ENCODE data around the gene CAT. TPM values are rescaled to one million over a fixed set of nuclear protein-coding genes. Genes with fewer than 3 reads are reported as not detected.
A peak's percentile ranks its signal among the peaks of the same experiment; 100 is the strongest.

CAT gene
- total and polyA plus RNA-seq, 9 of the 15 experiments (the other 6 are each of a cell fraction or from before 2014, with no cell fraction given), result 86.7 to 183 (median 114) TPM

- TF ChIP-seq ZNF778 (CRISPR knock-in tag; IDR thresholded peaks at IDR 0.05) (no peak), CC2D1A (IDR thresholded peaks at IDR 0.05) (no peak), MEF2D (tag; conservative IDR thresholded peaks at IDR 0.05; ENCODE audit: low read depth) (no peak), PCBP1 (IDR thresholded peaks at IDR 0.05; ENCODE audit: low read depth, low read length, poor library complexity, severe bottlenecking) (no peak), ZNF589 (CRISPR knock-in tag; IDR thresholded peaks at IDR 0.05; ENCODE audit: low read depth) (no peak), BHLHE40 (IDR thresholded peaks at IDR 0.05; ENCODE audit: low read length) (no peak), HDAC3 (IDR thresholded peaks at IDR 0.05; ENCODE audit: borderline replicate concordance, partially characterized antibody) (no peak), SRSF7 (optimal IDR thresholded peaks at IDR 0.05; ENCODE audit: low read depth, low read length) (no peak), AFF1 (IDR thresholded peaks at IDR 0.05; ENCODE audit: low read depth in 1 of 2, partially characterized antibody in 2 of 2) (no peak), HMGN3 (IDR thresholded peaks at IDR 0.05; ENCODE audit: borderline replicate concordance, extremely low read depth, insufficient read length, low read depth, low read length) (no peak), MTA3 (IDR thresholded peaks at IDR 0.05; ENCODE audit: borderline replicate concordance) (no peak), GTF2E2 (tag; IDR thresholded peaks at IDR 0.05) (no peak), ZFP91 (CRISPR knock-in tag; IDR thresholded peaks at IDR 0.05) (no peak), ZNF124 (CRISPR knock-in tag; IDR thresholded peaks at IDR 0.05) (no peak), ZNF717 (CRISPR knock-in tag; IDR thresholded peaks at IDR 0.05) (no peak), GATA2 (CRISPR knock-in tag; IDR thresholded peaks at IDR 0.05) (peak; percentile 51; the same call in 1 of the 2 replicates), ZSCAN32 (CRISPR knock-in tag; IDR thresholded peaks at IDR 0.05) (no peak), GTF2A2 (tag; IDR thresholded peaks at IDR 0.05) (no peak), JUND (IDR thresholded peaks at IDR 0.05; ENCODE audit: borderline replicate concordance, low read depth, low read length) (peak; percentile 11; the same call in 1 of the 2 replicates), JUND (tag; IDR thresholded peaks at IDR 0.05; ENCODE audit: borderline replicate concordance, low read depth, low read length) (no peak), THRA (IDR thresholded peaks at IDR 0.05) (no peak), NFE2L1 (tag; IDR thresholded peaks at IDR 0.05; ENCODE audit: borderline replicate concordance, low read depth) (no peak), EWSR1 (IDR thresholded peaks at IDR 0.05; ENCODE audit: borderline replicate concordance, low read depth, partially characterized antibody) (no peak)
Measured at GRCh38 chr11:34492806-34493414, 54.2 kb downstream of the CAT start (continued).
